HEK293 (cell line): ENCODE results near the gene TM9SF1.

Experiments used
- CTCF ChIA-PET: fragments of 350-600 bp; formaldehyde crosslinking; extraction: SDS; loops from one replicate; lab custom pipeline; 2021; ENCODE audit warnings: antibody characterized with exemption; lab: Yijun Ruan, JAX
- POLR2A ChIA-PET: fragments of 300-600 bp; formaldehyde crosslinking; extraction: SDS; loops from one replicate; lab custom pipeline; 2020; ENCODE audit warnings: antibody characterized with exemption, inconsistent platforms; lab: Yijun Ruan, JAX
- H3K27ac ChIP-seq: fragments of 200-500 bp; sonication (Bioruptor generic); 2 replicates; pipeline ENCODE4 v1.5.1; 2014; ENCODE audit warnings: low read depth, low read length, control low read depth, inconsistent platforms; ENCODE audit errors: extremely low read depth
- H3K36me3 ChIP-seq, 2 experiments: fragments of 200-500 bp in 1 of 2; sonication (Bioruptor generic) in 1 of 2; 1 replicate in 1 of 2; 2 replicates in 1 of 2; pipeline ENCODE4 v1.5.1; 2014 to 2017; ENCODE audit warnings: inconsistent platforms in 2 of 2, low read length in 2 of 2; ENCODE audit not compliant: control insufficient read depth in 2 of 2, insufficient read depth in 1 of 2
- H3K4me1 ChIP-seq: fragments of 200-500 bp; sonication (Bioruptor generic); 2 replicates; pipeline ENCODE4 v1.5.1; 2014; ENCODE audit warnings: mild to moderate bottlenecking, low read length, inconsistent platforms; ENCODE audit not compliant: control insufficient read depth, insufficient read depth
- H3K4me3 ChIP-seq: 2 replicates; pipeline ENCODE4 v1.5.1; 2011; ENCODE audit warnings: low read depth, mild to moderate bottlenecking, control low read depth, low read length, moderate library complexity
- H3K9me3 ChIP-seq: fragments of 200-500 bp; sonication (Bioruptor generic); 2 replicates; pipeline ENCODE4 v1.5.1; 2014; ENCODE audit warnings: low read depth, low read length, inconsistent platforms; ENCODE audit not compliant: control insufficient read depth, insufficient read depth
- EGR2 ChIP-seq: fragments of 450-650 bp; formaldehyde crosslinking; IDR thresholded peaks from 2 replicates; pipeline ENCODE4 v1.5.1; 2016; ENCODE audit warnings: low read depth, missing biosample characterization, missing genetic modification characterization
- ZBTB17 ChIP-seq: fragments of 450-650 bp; formaldehyde crosslinking; IDR thresholded peaks from 2 replicates; pipeline ENCODE4 v1.5.1; 2016; ENCODE audit warnings: missing biosample characterization, missing genetic modification characterization
- ZBTB48 ChIP-seq: fragments of 450-650 bp; formaldehyde crosslinking; IDR thresholded peaks from 2 replicates; pipeline ENCODE4 v1.5.1; 2016; ENCODE audit warnings: missing biosample characterization, missing genetic modification characterization
- ZNF24 ChIP-seq: fragments of 450-650 bp; formaldehyde crosslinking; IDR thresholded peaks from 2 replicates; pipeline ENCODE4 v1.5.1; 2016; ENCODE audit warnings: missing biosample characterization, missing genetic modification characterization
- ZNF324 ChIP-seq: fragments of 450-650 bp; formaldehyde crosslinking; IDR thresholded peaks from 2 replicates; pipeline ENCODE4 v1.5.1; 2016; ENCODE audit warnings: missing biosample characterization, missing genetic modification characterization
- ZNF76 ChIP-seq: fragments of 450-650 bp; formaldehyde crosslinking; IDR thresholded peaks from 2 replicates; pipeline ENCODE4; 2016; ENCODE audit warnings: low read depth, missing biosample characterization, missing genetic modification characterization, borderline replicate concordance
- TF ChIP-seq, protein P1 (sequence below): fragments of 450-650 bp; formaldehyde crosslinking; IDR thresholded peaks from 2 replicates; pipeline ENCODE4 v1.5.1; 2016; ENCODE audit warnings: missing biosample characterization, missing genetic modification characterization
- TF ChIP-seq, protein P2 (sequence below): fragments of 450-650 bp; formaldehyde crosslinking; optimal IDR thresholded peaks from 2 replicates; pipeline ENCODE3; 2016; ENCODE audit warnings: missing biosample characterization, mild to moderate bottlenecking, missing genetic modification characterization
- TF ChIP-seq, protein P3 (sequence below): fragments of 450-650 bp; formaldehyde crosslinking; IDR thresholded peaks from 2 replicates; pipeline ENCODE4 v1.5.1; 2016; ENCODE audit warnings: missing biosample characterization, missing genetic modification characterization
- TF ChIP-seq, protein P4 (sequence below): fragments of 450-650 bp; formaldehyde crosslinking; IDR thresholded peaks from 2 replicates; pipeline ENCODE4 v1.5.1; 2016; ENCODE audit warnings: missing biosample characterization, missing genetic modification characterization

TM9SF1 gene

DNA sequence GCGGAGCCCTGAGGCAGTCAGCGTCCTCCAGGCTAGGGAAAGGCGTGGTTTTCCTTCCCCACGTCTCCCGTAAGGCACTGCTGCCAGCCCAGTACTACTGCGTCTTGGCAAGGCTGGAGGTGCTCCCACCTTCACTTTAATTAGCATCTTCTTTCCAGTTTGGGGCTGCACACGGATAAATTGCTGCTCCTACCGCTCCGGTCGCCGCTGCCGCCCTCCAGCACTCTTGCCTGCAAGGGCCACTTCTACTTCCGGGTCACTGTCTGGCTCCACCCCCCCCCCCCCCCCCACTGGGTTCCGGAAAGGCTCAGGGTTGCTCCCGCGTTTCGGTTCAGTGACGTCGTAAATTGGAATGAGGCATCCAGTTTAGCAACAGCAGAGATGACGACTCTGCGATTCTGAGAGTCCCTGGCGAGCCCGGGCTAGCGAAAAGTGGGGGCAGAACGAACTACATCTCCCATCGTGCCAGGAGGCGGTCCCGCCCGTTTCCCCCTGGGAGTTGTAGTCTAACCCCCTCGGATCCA is 36.9 kb upstream of the TM9SF1 start, which contains the start of gene NEDD8 (continued):
- TF ChIP-seq ZNF324 (tag by site-specific recombination), result 0 out of 2 replicates have a peak, but pooled peaks have one; percentile 13
- TF ChIP-seq, protein P1, sequence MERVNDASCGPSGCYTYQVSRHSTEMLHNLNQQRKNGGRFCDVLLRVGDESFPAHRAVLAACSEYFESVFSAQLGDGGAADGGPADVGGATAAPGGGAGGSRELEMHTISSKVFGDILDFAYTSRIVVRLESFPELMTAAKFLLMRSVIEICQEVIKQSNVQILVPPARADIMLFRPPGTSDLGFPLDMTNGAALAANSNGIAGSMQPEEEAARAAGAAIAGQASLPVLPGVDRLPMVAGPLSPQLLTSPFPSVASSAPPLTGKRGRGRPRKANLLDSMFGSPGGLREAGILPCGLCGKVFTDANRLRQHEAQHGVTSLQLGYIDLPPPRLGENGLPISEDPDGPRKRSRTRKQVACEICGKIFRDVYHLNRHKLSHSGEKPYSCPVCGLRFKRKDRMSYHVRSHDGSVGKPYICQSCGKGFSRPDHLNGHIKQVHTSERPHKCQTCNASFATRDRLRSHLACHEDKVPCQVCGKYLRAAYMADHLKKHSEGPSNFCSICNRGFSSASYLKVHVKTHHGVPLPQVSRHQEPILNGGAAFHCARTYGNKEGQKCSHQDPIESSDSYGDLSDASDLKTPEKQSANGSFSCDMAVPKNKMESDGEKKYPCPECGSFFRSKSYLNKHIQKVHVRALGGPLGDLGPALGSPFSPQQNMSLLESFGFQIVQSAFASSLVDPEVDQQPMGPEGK, result peak; percentile 53
- TF ChIP-seq ZBTB17 (tag by site-specific recombination), result peak; percentile 93
- TF ChIP-seq, protein P2, sequence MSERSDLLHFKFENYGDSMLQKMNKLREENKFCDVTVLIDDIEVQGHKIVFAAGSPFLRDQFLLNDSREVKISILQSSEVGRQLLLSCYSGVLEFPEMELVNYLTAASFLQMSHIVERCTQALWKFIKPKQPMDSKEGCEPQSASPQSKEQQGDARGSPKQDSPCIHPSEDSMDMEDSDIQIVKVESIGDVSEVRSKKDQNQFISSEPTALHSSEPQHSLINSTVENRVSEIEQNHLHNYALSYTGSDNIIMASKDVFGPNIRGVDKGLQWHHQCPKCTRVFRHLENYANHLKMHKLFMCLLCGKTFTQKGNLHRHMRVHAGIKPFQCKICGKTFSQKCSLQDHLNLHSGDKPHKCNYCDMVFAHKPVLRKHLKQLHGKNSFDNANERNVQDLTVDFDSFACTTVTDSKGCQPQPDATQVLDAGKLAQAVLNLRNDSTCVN, result peak; percentile 18
- TF ChIP-seq ZNF24 (tag by site-specific recombination), result 0 out of 2 replicates have a peak, but pooled peaks have one; percentile 58
- TF ChIP-seq, all 188 proteins: peak for 32

DNA sequence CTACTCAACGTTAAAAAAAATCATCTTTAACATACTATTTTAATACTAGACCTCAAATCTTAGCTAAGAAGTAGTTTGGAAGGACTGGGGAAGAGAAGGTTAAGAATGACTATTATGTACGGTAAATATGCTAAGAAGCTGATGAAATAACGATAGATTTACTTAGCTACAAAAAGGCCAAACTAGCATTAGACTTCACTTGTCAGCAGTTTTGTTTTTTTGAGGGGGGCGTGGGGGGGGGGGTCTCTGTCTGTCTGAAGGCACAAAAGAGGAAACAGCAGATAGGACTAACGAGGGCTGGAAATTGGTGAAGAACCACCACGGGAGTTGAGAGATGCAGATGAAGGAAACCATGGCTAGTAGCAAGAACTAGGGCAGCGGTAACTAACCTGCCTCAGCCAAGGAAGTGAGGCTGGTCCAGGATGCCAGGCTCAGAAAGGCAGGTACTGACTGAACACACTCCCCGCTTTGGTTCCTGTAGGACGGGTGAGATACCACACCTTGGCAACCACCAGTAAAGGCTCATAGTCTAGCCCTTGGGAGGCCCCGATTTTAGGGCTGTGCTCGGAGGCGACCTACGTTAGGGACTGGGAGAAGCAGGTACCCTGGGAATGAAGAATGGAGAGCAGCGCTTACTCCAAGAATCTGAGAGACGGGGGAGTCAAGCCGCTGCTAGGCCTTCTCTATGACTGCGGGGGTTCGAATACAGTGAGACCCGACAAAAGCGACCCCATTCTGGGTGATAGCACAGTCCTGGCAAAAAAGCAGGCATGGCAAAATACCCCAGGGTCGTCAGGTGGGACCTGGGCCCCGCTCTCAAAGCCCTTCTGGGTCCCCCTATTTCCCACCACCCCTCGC is 36.3 kb upstream of the TM9SF1 start:
- Histone ChIP-seq H3K27ac (peak overlapping the region; percentile 92), H3K4me3 (peak overlapping the region; percentile 69), H3K9me3 (no peaks in the 10 kb centered on the region), H3K36me3 (peaks cover 21 to 45% of the 10 kb centered on the region in 2 experiments), H3K4me1 (peaks cover 7% of the 10 kb centered on the region)
- CTCF ChIA-PET, result interaction anchor here (0.6 to 1.0 kb wide), 5 partner anchors 10 to 1160 kb away, joined by 3 to 6 read pairs (median 4); partner anchors contain the start of genes MDP1 and TINF2
- TF ChIP-seq, protein P3, sequence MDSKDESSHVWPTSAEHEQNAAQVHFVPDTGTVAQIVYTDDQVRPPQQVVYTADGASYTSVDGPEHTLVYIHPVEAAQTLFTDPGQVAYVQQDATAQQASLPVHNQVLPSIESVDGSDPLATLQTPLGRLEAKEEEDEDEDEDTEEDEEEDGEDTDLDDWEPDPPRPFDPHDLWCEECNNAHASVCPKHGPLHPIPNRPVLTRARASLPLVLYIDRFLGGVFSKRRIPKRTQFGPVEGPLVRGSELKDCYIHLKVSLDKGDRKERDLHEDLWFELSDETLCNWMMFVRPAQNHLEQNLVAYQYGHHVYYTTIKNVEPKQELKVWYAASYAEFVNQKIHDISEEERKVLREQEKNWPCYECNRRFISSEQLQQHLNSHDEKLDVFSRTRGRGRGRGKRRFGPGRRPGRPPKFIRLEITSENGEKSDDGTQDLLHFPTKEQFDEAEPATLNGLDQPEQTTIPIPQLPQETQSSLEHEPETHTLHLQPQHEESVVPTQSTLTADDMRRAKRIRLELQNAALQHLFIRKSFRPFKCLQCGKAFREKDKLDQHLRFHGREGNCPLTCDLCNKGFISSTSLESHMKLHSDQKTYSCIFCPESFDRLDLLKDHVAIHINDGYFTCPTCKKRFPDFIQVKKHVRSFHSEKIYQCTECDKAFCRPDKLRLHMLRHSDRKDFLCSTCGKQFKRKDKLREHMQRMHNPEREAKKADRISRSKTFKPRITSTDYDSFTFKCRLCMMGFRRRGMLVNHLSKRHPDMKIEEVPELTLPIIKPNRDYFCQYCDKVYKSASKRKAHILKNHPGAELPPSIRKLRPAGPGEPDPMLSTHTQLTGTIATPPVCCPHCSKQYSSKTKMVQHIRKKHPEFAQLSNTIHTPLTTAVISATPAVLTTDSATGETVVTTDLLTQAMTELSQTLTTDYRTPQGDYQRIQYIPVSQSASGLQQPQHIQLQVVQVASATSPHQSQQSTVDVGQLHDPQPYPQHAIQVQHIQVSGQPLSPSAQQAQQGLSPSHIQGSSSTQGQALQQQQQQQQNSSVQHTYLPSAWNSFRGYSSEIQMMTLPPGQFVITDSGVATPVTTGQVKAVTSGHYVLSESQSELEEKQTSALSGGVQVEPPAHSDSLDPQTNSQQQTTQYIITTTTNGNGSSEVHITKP (tag by site-specific recombination), result peak; percentile 93
- TF ChIP-seq, protein P4, sequence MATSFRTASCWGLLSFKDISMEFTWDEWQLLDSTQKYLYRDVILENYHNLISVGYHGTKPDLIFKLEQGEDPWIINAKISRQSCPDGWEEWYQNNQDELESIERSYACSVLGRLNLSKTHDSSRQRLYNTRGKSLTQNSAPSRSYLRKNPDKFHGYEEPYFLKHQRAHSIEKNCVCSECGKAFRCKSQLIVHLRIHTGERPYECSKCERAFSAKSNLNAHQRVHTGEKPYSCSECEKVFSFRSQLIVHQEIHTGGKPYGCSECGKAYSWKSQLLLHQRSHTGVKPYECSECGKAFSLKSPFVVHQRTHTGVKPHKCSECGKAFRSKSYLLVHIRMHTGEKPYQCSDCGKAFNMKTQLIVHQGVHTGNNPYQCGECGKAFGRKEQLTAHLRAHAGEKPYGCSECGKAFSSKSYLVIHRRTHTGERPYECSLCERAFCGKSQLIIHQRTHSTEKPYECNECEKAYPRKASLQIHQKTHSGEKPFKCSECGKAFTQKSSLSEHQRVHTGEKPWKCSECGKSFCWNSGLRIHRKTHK (tag by site-specific recombination), result no peak
- TF ChIP-seq, protein P1, result no peak
- TF ChIP-seq ZNF76, result peak; percentile 81
- TF ChIP-seq ZBTB48 (tag by site-specific recombination), result peak; percentile 86
- TF ChIP-seq ZNF324 (tag by site-specific recombination), result peak; percentile 11; the same call in 1 of the 2 replicates
- TF ChIP-seq EGR2 (tag by site-specific recombination), result no peak
- POLR2A ChIA-PET, result interaction anchor here (0.6 to 0.8 kb wide), 2 partner anchors 11 to 95 kb away, joined by 3 read pairs; partner anchors contain the start of genes PSME1 and TINF2
